GM18520 (cell line): ENCODE results near the gene MACROH2A2.
"Not testable (repeated sequence)": the region's sequence is repeated elsewhere in the genome, so short reads cannot be mapped to it uniquely, and the experiment has no call there.

Experiments
- ATAC-seq: cut with Tn5 transposase; IDR thresholded peaks from one replicate; pipeline ENCODE4 v1.9.1; 2021; ENCODE audit not compliant: unreplicated experiment

MACROH2A2 gene

DNA sequence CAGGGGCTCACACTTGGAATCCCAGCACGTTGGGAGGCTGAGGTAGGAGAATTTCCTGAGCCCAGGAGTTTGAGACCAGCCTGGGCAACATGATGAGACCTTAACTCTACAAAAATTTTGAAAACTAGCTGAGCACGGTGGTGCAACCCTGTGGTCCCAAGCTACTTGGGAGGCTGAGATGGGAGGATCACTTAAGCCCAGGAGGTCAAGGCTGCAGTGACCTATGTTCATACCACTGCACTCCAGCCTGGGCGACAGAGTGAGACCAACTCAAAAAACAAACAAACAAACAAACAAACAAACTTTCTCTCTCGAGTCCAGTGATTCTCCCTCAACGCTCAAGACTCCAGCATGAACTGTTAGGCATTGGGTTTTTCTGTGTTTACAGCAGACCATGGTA is 95.9 kb downstream of the MACROH2A2 start:
- ATAC-seq: no peak

- ATAC-seq: no peak
Measured at GRCh38 chr10:70155255-70155838, 102.7 kb downstream of the MACROH2A2 start.

DNA sequence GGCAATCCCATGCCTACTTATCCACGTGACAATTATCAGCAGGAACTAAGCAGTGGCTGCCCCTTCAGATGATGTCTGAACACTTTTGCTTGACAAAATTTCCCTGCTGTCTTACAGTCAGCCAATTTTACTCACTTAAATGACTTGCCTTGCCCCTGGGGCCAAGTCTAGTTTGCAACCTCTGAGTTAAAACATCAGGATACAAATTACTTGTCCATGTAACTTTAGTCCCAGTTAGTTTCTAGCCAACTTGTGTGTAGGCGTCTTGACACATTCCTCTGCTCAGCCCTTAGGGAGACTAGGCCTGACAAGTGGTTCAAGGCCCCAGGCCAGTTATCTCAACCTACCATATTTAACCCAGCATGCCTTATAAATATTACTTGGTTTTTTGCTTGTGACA is 105.5 kb downstream of the MACROH2A2 start:
- no peak for ATAC-seq

GRCh38 chr10:70159366-70159765 is 106.7 kb downstream of the MACROH2A2 start:
- not testable (repeated sequence) for ATAC-seq

DNA sequence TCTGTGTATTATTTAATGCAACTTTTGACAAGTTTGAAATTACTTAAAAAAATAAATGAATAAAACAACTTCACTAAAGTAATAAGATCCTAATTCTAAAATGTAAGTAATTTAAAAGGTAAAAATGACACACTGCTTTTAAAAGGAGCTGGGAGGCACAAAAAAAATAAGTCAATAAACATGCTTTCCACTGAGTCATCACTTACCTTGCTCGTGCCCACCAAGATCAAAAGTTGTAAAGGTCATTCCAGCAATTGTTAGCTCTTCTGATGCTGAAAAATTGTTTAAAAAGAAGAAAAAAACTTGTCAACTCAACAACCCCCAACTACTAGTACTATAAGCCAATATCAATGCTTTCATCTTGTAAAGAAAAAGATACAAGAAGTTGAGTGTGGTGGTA is 108.2 kb downstream of the MACROH2A2 start:
- no peak for ATAC-seq
